NB4 (cell line): ENCODE data around the gene HOXC10.

Experiments used
- DNase-seq: peaks from one replicate; pipeline ENCODE4 v3.0.0; 2010; ENCODE audit warnings: low read depth
- H3K4me3 ChIP-seq: one replicate; pipeline ENCODE4 v1.5.1; 2011; ENCODE audit warnings: mild to moderate bottlenecking, low read depth, low read length, moderate library complexity
- MAX ChIP-seq: IDR thresholded peaks from 2 replicates; pipeline ENCODE4 v1.6.1; 2011; ENCODE audit warnings: low read depth, low read length
- MYC ChIP-seq: IDR thresholded peaks from 2 replicates; pipeline ENCODE4 v1.6.1; 2011; ENCODE audit warnings: low read depth, low read length
- POLR2A ChIP-seq: IDR thresholded peaks from 2 replicates; pipeline ENCODE4 v1.6.1; 2011; ENCODE audit warnings: mild to moderate bottlenecking; ENCODE audit not compliant: insufficient read length; ENCODE audit errors: extremely low read depth
- TF ChIP-seq, protein P1 (sequence below): IDR thresholded peaks from one replicate; pipeline ENCODE4 v1.5.1; 2012; ENCODE audit warnings: low read depth, low read length

HOXC10 gene

DNA sequence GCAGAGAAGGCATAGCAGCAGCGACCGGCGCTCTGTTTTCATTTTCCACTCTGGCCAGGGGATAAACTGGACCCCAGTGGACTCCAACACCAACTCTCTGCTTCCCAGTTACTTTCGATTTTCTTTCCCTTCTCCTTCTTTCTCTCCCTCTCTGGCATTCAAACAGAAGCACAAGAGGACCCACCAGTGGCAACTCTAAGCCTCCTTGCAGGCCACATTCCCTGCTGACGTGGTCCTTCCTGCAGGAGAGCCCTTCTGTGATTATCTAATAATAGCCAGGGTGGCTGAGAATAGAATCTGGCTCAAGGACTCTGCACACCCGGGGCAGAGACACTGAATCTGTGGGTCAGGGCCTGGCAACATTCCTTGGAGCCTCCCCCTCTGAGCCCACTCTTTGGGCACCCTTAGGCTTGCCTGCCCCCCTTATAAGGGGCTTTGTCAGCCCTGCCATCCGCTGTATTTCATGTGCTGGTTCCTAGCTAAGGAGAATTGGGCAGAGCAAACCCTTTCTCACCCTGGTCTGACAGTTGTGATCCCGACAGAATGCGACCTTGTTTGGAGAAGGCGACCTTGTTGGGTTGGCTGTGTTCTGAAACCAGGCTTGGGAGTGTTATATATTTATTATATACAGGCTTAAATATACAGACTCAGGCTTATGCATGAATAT lies 35.1 kb downstream of the HOXC10 start:
- no peak overlapping the region for H3K4me3 ChIP-seq
- no peak for DNase-seq
- no peak for TF ChIP-seq MYC
- TF ChIP-seq MAX = no peak
- TF ChIP-seq POLR2A = no peak
- TF ChIP-seq, protein P1, sequence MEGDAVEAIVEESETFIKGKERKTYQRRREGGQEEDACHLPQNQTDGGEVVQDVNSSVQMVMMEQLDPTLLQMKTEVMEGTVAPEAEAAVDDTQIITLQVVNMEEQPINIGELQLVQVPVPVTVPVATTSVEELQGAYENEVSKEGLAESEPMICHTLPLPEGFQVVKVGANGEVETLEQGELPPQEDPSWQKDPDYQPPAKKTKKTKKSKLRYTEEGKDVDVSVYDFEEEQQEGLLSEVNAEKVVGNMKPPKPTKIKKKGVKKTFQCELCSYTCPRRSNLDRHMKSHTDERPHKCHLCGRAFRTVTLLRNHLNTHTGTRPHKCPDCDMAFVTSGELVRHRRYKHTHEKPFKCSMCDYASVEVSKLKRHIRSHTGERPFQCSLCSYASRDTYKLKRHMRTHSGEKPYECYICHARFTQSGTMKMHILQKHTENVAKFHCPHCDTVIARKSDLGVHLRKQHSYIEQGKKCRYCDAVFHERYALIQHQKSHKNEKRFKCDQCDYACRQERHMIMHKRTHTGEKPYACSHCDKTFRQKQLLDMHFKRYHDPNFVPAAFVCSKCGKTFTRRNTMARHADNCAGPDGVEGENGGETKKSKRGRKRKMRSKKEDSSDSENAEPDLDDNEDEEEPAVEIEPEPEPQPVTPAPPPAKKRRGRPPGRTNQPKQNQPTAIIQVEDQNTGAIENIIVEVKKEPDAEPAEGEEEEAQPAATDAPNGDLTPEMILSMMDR = no peak

DNA sequence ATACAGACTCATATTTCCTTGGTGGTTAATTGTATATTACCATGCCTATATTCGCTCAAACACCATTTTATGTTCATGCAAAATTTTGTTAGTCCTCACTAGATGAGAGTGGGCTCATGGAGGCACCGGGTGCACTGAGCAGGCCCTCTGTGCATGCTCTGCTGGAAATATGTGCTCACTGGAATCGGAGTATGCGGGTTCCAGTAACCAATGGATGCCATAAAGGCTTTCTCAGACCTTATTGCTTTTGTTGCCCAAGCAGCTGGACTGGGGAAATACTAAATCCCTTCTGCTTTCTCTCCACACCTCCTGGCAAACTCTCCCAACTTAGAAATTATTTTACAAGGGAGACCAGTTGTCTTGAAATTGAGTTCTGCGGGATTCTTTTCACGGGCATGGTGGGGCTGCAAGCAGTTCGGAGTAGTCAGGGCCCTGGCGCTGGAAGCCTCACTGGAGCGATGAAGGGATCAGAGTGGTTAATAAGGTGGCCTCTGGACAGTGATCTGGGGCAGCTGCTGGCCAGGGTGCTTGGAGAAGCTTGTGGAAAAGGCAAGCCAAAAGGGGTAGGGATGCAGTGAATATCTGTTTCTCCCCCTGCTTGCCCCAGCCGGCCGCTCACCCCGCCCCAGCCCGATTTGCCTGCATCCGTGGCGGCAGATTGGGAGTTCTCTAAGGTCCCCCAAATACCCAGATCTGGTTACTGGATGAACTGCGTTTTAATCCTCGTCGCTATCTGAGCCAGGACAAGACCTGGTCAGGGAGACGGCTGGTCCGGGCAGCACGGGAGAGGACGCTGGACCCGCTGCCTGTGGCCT lies 35.9 kb downstream of the HOXC10 start:
- no peak for TF ChIP-seq MYC
- TF ChIP-seq MAX = no peak
- no peak for TF ChIP-seq POLR2A
- TF ChIP-seq, protein P1 = no peak
- DNase-seq = no peak
- no peak overlapping the region for H3K4me3 ChIP-seq

- TF ChIP-seq MAX (no peak), MYC (no peak), POLR2A (no peak)
- TF ChIP-seq, protein P1 = no peak
- H3K4me3 ChIP-seq = no peak overlapping the region
- no peak for DNase-seq
Measured at GRCh38 chr12:54021432-54022013, 36.6 kb downstream of the HOXC10 start.

DNA sequence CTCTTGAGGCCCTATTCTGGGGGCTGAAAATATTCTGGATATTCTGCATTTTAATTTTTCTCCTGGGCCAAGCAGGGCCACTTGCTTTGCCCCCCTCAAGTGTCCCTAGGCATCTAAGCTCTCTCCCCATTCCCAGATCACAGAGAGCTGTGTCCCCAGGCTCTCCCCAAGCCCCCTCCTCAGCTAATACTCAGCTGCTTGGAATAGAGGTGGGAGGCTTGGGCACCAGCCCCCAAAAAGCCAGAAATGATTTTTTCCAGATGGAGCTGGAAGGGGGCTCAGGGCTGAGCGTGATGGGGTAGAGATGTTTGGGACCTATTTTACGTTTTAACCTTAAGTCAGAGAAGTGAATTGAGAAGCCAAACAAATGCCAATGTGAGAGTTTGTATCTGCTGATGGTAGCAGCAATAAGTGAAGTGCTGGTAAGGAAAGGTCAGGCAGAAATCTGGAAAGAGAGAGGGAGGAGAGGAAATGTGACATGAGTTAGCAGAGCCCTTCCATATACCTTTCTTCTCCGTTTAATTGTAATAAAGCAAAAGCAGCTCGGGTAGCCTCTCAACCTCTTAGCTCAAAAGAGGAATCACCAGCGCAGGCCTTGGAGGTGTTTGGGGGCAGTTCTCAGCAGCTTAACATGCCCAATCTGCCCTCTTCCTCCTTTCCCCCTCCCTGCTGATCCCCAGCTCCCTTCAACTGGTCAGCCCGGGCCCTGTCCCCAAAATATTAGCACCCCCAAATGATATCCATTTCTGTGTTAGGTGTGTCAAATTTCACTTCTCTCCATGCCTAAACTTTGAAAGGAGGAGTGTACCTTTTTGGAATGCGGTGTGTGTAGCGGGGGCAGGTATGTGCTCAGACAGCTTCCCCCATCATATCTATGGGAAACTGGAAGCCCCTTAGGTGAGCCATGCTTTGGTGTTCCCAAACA lies 38.3 kb downstream of the HOXC10 start:
- DNase-seq = no peak
- H3K4me3 ChIP-seq = no peak overlapping the region
- no peak for TF ChIP-seq POLR2A
- TF ChIP-seq MYC = no peak
- no peak for TF ChIP-seq MAX
- TF ChIP-seq, protein P1 = no peak

DNA sequence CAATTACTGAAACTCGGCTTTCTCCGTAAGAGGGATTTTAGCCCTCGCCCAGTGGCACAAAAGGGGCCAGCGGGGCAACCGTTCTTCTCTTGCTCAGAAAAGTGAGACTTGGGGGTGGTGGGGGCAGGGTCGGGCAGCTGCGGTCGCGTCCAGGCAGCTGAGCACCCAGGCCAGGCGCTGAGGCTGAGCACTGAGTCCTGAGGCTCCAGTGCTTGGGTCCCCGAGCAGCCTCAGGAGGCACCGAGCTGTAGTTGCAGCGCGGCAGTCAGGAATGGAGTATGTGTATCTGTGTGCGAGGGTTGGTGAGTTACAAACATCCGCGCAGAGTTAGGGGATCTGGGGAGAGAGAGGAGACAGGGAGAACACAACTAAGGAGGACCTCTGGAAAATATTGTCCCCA lies 39.2 kb downstream of the HOXC10 start:
- DNase-seq = no peak
- TF ChIP-seq POLR2A = no peak
- TF ChIP-seq, protein P1 = no peak
- no peak for TF ChIP-seq MYC
- no peak for TF ChIP-seq MAX
- H3K4me3 ChIP-seq = no peak overlapping the region
